Duodenal mucosa (tissue), 2 donors: ENCODE measurements around the gene SPTSSA.
A peak's percentile ranks its signal among the peaks of the same experiment; 100 is the strongest.

Experiments
- H3K27ac ChIP-seq: one replicate; pipeline ENCODE4 v1.7.0; 2013; ENCODE audit warnings: low read depth, low read length
- H3K27me3 ChIP-seq, 2 donors: one replicate each; pipeline ENCODE4 v1.7.0; 2013; ENCODE audit warnings: low read length in 2 of 2, control low read depth in 1 of 2; ENCODE audit not compliant: insufficient read depth in 2 of 2, control insufficient read depth in 1 of 2
- H3K36me3 ChIP-seq, 2 donors: one replicate each; pipeline ENCODE4 v1.7.0; 2013; ENCODE audit warnings: low read length in 2 of 2, control low read depth in 1 of 2; ENCODE audit not compliant: insufficient read depth in 2 of 2, control insufficient read depth in 1 of 2
- H3K4me1 ChIP-seq, 2 donors: one replicate each; pipeline ENCODE4 v1.7.0; 2013; ENCODE audit warnings: low read length in 2 of 2, control low read depth in 1 of 2; ENCODE audit not compliant: insufficient read depth in 2 of 2, control insufficient read depth in 1 of 2
- H3K4me3 ChIP-seq, 2 donors: one replicate each; pipeline ENCODE4 v1.7.0; 2013; ENCODE audit warnings: low read length in 2 of 2, low read depth in 1 of 2
- H3K9ac ChIP-seq, 2 donors: one replicate each; pipeline ENCODE4 v1.7.0; 2013; ENCODE audit warnings: low read length in 2 of 2, low read depth in 1 of 2
- H3K9me3 ChIP-seq, 2 donors: one replicate each; pipeline ENCODE4 v1.7.0; 2013; ENCODE audit warnings: low read length in 2 of 2, control low read depth in 1 of 2; ENCODE audit not compliant: control insufficient read depth in 1 of 2

Gene SPTSSA

DNA sequence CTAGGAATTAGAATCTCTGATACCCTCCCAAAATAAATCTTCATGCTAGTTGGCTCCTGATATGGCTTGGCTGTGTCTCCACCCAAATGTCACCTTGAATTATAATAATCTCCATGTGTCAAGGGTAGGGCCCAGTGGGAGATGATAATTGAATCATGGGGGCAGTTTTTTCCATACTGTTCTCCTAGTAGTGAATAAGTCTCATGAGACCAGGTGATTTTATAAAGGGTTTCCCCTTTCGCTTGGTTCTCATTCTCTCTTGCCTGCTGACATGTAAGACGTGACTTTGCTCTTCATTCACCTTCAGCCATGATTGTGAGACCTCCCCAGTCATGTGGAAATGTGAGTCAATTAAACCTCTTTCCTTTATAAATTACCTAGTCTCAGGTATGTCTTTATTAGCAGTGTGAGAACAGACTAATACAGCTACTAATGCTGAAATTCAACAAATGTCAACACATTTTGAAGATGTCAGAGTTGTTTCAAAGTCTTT, 12.2 kb upstream of the SPTSSA start:
- H3K4me1 ChIP-seq, result no peaks in the 10 kb centered on the region
- no peaks in the 10 kb centered on the region for H3K27me3 ChIP-seq
- no peak overlapping the region for H3K9ac ChIP-seq
- no peaks in the 10 kb centered on the region for H3K9me3 ChIP-seq
- no peaks in the 10 kb centered on the region for H3K36me3 ChIP-seq
- no peak overlapping the region for H3K27ac ChIP-seq
- no peak overlapping the region for H3K4me3 ChIP-seq

DNA sequence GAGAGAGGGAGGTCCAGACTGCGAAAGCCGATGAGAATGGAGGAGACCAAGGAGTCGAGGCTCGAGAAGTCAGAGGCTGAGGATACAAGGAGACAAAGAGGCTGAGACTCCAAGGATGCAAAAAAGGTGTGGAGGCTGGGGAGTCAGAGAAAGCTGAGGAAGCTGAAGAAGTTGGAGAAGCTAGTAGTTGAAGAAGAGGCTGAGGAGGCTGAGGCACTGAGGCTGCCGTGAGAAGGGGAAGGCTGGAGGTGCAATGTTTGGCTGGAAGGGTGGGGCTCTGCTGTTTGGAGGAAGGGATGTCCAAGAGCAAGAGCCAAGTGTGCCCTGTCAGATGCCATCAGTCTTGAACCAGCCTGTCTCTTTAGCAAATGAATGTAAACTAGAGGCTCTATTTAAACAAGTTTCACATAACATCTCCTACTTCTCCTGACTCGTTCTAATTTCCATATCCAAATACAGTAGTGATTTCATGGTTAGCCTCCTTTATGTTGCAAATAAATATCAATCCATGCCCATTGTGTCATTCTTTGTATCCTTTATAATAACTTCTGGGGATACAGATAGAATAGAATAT, 10.8 kb upstream of the SPTSSA start:
- H3K4me1 ChIP-seq, result peaks cover 3 to 4% of the 10 kb centered on the region in 2 donors
- no peaks in the 10 kb centered on the region for H3K9me3 ChIP-seq
- no peak overlapping the region for H3K4me3 ChIP-seq
- H3K9ac ChIP-seq, result no peak overlapping the region
- no peak overlapping the region for H3K27ac ChIP-seq
- H3K36me3 ChIP-seq, result no peaks in the 10 kb centered on the region
- H3K27me3 ChIP-seq, result no peaks in the 10 kb centered on the region

DNA sequence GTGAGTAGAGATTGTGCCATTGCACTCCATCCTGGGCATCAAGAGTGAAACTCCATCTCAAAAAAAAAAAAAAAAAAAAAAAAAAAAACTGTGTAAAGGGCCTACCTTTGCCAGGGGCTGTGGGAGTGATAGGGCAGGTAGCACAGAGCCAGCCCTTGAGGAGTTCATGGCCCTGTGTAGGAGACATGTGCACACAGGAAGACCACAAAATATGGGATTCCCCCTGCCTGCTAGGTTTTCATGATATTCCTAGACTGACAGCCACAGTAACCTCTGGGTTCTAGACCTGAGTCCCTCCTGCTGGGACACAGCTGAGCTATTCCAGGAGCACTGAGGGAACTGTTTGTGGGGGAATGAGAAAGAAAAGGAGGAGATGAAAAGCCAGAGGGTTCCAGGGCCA, 8.3 kb upstream of the SPTSSA start:
- Histone ChIP-seq H3K4me3 (no peak overlapping the region), H3K36me3 (no peaks in the 10 kb centered on the region), H3K9ac (no peak overlapping the region), H3K27me3 (no peaks in the 10 kb centered on the region), H3K27ac (no peak overlapping the region), H3K4me1 (peaks cover 11 to 14% of the 10 kb centered on the region in 2 donors), H3K9me3 (no peaks in the 10 kb centered on the region)

DNA sequence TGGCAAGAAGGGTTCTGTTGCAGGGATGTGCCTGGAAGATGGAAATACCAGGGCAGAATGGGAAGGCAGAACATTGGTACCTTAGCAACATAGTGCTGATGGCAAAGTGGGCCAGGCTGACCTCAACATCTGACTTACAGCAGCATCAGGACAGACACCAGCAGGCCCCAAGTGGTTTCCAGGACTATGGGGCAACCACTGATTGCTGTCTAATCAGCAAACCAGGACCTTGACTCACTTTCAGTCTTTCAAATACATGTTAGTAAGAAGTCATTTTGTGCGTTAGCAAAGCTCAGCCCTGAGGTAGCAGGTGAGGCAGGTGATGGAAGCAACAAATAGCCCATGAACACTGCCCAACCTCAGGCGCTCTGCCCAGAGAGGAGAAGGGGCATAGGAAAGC, 4.7 kb upstream of the SPTSSA start:
- H3K9me3 ChIP-seq, result no peaks in the 10 kb centered on the region
- H3K4me1 ChIP-seq, result peaks cover 19 to 23% of the 10 kb centered on the region in 2 donors
- H3K9ac ChIP-seq, result no peak overlapping the region
- H3K27me3 ChIP-seq, result no peaks in the 10 kb centered on the region
- no peaks in the 10 kb centered on the region for H3K36me3 ChIP-seq
- H3K4me3 ChIP-seq, result no peak overlapping the region
- no peak overlapping the region for H3K27ac ChIP-seq

DNA sequence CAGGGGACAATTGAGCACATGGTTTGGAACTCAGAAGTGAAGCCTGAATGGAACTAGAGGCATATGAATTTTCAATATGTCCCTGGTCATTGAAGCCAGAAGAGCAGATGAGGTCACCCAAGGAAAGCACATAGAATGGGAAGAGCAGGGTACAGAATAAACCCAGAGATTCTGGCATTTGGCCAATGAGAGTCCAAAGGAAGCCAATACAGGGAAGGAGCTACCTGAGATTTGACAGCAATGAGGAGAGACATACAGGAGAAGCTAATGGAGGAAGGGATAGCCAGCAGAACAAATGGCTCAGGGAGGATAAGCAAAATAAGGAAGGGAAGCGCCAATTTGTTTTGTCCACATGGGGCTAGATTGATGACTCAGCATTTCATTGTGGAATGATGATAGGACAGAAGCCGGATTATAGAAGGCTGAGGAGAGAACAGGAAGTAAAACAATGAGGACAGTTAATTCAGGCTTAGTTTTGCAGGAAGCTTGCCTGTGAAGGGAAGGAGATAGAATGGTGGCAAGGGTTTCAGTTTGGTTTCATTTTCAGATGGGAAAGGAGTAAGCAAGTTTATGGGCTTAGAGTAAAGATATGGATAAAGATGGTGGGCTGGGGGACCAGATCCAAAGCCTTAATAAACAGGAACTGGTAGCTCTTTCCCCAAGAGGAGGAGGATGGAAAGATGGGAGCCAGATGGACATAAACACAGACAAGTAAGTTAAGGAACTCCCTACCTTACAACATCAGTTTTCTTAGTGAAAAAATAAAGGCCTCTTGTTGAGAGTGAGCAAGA, 3.2 kb upstream of the SPTSSA start:
- no peak overlapping the region for H3K9ac ChIP-seq
- peaks cover 27 to 30% of the 10 kb centered on the region in 2 donors for H3K4me1 ChIP-seq
- H3K4me3 ChIP-seq, result peak overlapping the region in 1 of 2 donors; percentile 25
- no peaks in the 10 kb centered on the region for H3K27me3 ChIP-seq
- H3K9me3 ChIP-seq, result no peaks in the 10 kb centered on the region
- no peaks in the 10 kb centered on the region for H3K36me3 ChIP-seq
- H3K27ac ChIP-seq, result no peak overlapping the region

DNA sequence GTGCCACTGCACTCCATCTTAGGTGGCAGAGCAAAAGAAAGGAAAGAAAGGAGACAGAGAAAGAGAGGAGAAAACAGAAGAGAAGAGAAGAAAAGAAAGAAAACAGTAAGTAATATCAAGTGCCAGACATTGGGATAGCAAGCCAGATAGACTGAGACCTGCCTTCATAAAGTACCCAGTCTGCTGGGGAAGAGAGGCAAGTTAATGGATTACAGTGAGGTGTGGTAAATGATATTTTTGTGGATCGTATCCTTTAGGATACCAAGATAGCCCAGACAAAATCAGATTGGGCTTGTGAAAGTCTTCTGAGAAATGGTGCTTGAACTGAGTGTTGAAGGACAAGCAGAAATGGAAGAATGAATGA, 1.5 kb upstream of the SPTSSA start:
- Histone ChIP-seq H3K4me3 (no peak overlapping the region), H3K27me3 (no peaks in the 10 kb centered on the region), H3K9me3 (no peaks in the 10 kb centered on the region), H3K27ac (no peak overlapping the region), H3K4me1 (peaks cover 30 to 35% of the 10 kb centered on the region in 2 donors), H3K36me3 (no peaks in the 10 kb centered on the region), H3K9ac (no peak overlapping the region)

DNA sequence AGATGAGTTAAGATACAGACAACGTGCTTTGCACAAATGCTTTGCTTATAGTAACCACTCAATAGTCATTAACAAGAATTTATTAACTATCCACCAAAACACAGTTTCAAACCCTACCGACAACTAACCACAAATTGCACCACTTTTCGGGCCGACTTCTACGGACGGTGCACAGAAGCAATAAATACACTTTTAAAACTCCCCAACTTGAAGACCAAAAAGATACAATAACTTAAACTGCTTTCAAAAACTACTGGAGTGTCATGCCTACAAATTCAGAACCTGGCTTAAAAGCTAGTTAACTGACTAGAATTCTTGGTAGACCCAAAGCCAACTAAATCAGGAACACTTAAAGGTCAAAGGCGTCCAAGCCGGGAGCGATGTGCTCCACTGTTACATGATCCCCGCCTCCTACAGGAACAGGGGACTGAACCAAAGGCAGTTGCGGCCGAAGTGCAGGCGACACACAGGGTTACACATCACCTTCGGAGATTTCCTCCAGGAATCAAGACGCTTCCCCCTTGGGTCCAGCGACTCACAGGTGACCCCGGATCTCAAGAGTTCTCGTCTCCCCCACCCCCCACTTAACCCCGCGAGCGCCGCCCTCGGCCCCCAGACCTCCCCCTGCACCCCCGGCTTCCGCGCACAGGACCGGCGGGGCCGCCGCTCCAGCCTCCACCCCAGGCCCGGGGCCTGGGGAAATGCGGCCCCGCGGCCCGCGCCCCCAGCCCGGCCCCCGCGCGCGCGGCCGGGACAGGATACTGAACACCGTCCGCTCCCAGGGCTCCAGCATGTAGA, 507 bp downstream of the SPTSSA start:
- peaks cover 24 to 28% of the 10 kb centered on the region in 2 donors for H3K4me1 ChIP-seq
- H3K9me3 ChIP-seq, result no peaks in the 10 kb centered on the region
- peaks cover 0 to under 1% of the 10 kb centered on the region in 2 donors for H3K36me3 ChIP-seq
- no peaks in the 10 kb centered on the region for H3K27me3 ChIP-seq
- H3K4me3 ChIP-seq, result peak overlapping the region; percentile 80 to 86
- H3K9ac ChIP-seq, result peak overlapping the region; percentile 65 to 80
- peak overlapping the region; percentile 87 for H3K27ac ChIP-seq

DNA sequence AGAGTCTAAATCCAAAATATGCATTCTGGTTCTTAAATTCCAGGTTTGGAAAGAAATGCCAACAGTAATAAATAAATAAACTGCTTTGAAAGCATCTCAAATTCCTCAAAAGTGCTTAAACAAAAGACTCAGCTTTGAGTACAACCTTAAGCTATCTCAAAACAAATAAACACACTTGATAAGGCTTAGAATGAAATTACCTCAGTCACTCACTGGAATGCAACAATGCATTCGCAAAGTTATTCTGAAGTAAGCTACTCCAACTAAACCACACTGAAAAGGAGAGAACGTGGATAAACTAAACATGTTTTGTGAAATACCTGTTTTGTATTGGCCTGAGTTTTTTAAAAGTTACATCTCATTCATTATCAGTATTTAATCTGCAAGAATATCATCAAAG, 1.2 kb downstream of the SPTSSA start:
- peaks cover 0 to 4% of the 10 kb centered on the region in 2 donors for H3K36me3 ChIP-seq
- H3K4me1 ChIP-seq, result peaks cover 24 to 26% of the 10 kb centered on the region in 2 donors
- peak overlapping the region; percentile 80 to 86 for H3K4me3 ChIP-seq
- H3K27me3 ChIP-seq, result no peaks in the 10 kb centered on the region
- H3K27ac ChIP-seq, result no peak overlapping the region
- H3K9me3 ChIP-seq, result no peaks in the 10 kb centered on the region
- peak overlapping the region; percentile 22 to 80 for H3K9ac ChIP-seq

DNA sequence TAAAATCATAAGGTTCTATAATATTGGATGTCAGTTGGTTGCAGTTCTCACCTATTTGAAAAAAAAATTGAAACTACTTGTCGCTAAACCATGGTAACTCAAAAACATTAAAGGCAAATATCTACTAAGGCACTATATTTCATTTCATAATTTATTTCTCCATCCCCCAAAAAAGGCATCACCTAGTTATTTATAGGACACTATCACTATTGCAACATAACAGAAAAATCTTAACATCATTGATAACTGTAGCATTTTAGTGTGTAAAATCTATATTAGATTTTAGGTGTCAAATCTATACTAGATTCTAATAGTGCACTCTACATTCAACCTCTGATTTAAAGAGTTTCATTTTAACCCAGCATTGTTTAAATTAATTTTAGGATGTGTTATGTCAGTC, 1.7 kb downstream of the SPTSSA start:
- Histone ChIP-seq H3K27ac (no peak overlapping the region), H3K4me3 (peak overlapping the region in 1 of 2 donors; percentile 86), H3K27me3 (no peaks in the 10 kb centered on the region), H3K36me3 (peaks cover 0 to 8% of the 10 kb centered on the region in 2 donors), H3K9ac (no peak overlapping the region), H3K9me3 (no peaks in the 10 kb centered on the region), H3K4me1 (peaks cover 19 to 21% of the 10 kb centered on the region in 2 donors)

DNA sequence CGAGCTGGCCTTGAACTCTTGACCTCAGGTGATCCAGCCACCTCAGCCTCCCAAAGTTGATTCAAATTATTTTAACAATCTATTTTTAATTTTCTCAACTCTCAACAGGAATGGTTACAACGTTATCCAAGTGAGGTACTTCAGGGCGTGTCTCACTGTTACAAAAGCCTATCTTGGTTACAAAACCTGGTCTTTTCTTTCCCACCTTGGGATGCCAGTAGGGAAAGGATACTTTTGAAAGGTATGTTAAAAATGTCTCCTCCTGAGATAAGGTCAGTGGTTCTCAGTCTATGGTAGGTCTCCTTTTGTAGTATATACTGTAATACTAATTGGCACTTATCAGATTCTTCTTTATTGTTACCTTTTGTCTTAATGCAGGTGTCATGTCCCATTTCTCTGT, 4.9 kb downstream of the SPTSSA start:
- Histone ChIP-seq H3K27ac (no peak overlapping the region), H3K36me3 (peaks cover 4 to 16% of the 10 kb centered on the region in 2 donors), H3K27me3 (no peaks in the 10 kb centered on the region), H3K4me1 (peaks cover 7 to 20% of the 10 kb centered on the region in 2 donors), H3K9ac (no peak overlapping the region), H3K9me3 (no peaks in the 10 kb centered on the region), H3K4me3 (no peak overlapping the region)
